Body of pancreas (tissue), 4 donors: ENCODE results near the gene CLSTN1. TPM values are rescaled to one million over a fixed set of nuclear protein-coding genes. Genes with fewer than 3 reads are reported as not detected.

Experiments
- ATAC-seq: fragments of 150-250 bp; one replicate; pipeline ENCODE4 v1.9.1; 2016
- DNase-seq, 4 donors: peaks; one replicate each; pipeline ENCODE4 v3.0.0-alpha.2; 2019
- H3K27ac ChIP-seq, 4 donors: fragments of 200-600 bp; sonication (generic); 1 replicate in 3 of 4; 2 replicates in 1 of 4; pipeline versions ENCODE4 v1.5.1 to v1.6.1; 2016 to 2019; ENCODE audit warnings: mild to moderate bottlenecking in 1 of 4, mixed read lengths in 1 of 4, moderate library complexity in 1 of 4
- H3K27me3 ChIP-seq, 2 donors: fragments of 200-600 bp; sonication (generic); one replicate each; pipeline ENCODE4 v1.6.0; 2016; ENCODE audit warnings: mild to moderate bottlenecking in 1 of 2
- H3K36me3 ChIP-seq, 2 donors: fragments of 200-600 bp; sonication (generic); replicated peaks in 1 of 2; 2 replicates each; pipeline ENCODE4 v1.5.1; 2016; ENCODE audit warnings: low read depth in 2 of 2; ENCODE audit not compliant: insufficient read depth in 1 of 2
- H3K4me1 ChIP-seq: fragments of 200-600 bp; sonication (generic); one replicate; pipeline ENCODE4 v1.6.0; 2016
- H3K4me3 ChIP-seq, 2 donors: fragments of 200-600 bp; sonication (generic); 1 replicate in 1 of 2; 2 replicates in 1 of 2; pipeline ENCODE4 v1.5.1; 2016 to 2019
- H3K9me3 ChIP-seq, 3 donors: fragments of 200-600 bp; sonication (generic); 1 replicate in 2 of 3; 2 replicates in 1 of 3; pipeline ENCODE4 v1.5.1; 2016
- POLR2A ChIP-seq, 3 donors: fragments of 450-650 bp; IDR thresholded peaks; one replicate each; pipeline ENCODE4 v1.6.1; 2016; ENCODE audit warnings: antibody characterized with exemption in 3 of 3, mild to moderate bottlenecking in 2 of 3
- WGBS, 2 donors: methylation state at CpG; one replicate each; pipeline ENCODE4 v1.1.5; 2017; 5-methylcytosine and 5-hydroxymethylcytosine counted together
- intact Hi-C: fragments of 100-400 bp; cut with DNase I; formaldehyde crosslinking; loops from one replicate; pipeline ENCODE4 v1.15.1; 2023
- total RNA-seq, 2 donors: library from RNA; depleted of rRNA; stranded (reverse); fragments of >200 nt; gene quantifications; one replicate each; pipeline ENCODE4 v1.1.0, GENCODE V29; 2016
- TF ChIP-seq, protein P1 (sequence below), 7 experiments: fragments of 450-650 bp in 4 of 7; fragments of 200-600 bp in 3 of 7; sonication (generic) in 3 of 7; IDR thresholded peaks; one replicate each; pipeline ENCODE4 v1.5.1; 2016 to 2019; ENCODE audit warnings: antibody characterized with exemption in 7 of 7

The CLSTN1 gene
- total RNA-seq, 2 donors from 2014 or later, result 60.2 to 64.6 TPM

DNA sequence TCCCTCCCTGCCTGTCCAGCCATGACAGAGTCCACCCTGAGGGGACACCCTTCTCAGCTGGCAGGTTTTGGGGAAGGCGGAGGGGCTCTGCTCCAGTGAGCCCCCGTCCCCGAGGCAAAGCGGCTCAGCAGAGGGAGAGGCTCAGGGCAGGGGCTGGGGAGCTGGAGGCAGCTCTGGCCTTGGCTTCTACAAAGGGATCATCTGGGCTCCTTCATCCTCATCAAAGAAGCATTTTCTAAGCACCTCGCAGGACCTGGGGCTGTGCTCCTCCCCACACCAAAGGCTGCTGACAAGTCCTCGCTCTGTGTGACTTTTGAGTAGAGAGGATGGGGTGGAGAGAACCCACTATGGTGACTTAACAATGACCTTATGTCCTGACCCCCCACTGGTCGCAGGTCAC, 21.0 kb upstream of the CLSTN1 start:
- DNase-seq, result no peak

DNA sequence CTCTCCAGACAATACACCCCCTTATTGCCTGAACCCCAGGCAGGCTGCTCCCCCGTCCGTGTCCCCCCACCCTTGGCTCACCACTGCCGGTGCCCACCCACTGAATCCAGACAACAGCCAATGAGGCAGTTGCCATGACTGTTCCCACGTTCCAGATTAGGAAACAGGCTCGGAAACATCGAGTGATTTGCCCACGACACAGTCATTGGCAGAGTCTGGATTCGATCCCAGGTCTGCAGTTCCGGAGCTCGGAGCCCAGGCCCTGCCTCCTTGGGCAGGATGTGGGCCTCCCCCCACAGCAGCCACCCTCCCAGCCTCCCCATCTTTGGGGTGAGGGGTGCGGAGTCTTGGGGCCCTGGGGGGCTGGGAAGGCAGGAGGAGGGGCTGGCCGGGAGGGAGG, 20.3 kb upstream of the CLSTN1 start:
- TF ChIP-seq, protein P1, sequence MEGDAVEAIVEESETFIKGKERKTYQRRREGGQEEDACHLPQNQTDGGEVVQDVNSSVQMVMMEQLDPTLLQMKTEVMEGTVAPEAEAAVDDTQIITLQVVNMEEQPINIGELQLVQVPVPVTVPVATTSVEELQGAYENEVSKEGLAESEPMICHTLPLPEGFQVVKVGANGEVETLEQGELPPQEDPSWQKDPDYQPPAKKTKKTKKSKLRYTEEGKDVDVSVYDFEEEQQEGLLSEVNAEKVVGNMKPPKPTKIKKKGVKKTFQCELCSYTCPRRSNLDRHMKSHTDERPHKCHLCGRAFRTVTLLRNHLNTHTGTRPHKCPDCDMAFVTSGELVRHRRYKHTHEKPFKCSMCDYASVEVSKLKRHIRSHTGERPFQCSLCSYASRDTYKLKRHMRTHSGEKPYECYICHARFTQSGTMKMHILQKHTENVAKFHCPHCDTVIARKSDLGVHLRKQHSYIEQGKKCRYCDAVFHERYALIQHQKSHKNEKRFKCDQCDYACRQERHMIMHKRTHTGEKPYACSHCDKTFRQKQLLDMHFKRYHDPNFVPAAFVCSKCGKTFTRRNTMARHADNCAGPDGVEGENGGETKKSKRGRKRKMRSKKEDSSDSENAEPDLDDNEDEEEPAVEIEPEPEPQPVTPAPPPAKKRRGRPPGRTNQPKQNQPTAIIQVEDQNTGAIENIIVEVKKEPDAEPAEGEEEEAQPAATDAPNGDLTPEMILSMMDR (IDR thresholded peaks at IDR 0.05), result no peak
- no peak for TF ChIP-seq POLR2A (IDR thresholded peaks at IDR 0.05)
- DNase-seq (no peak), ATAC-seq (no peak)
- WGBS, 2 donors, result 80 to 87% methylated on average over 10 to 12 of the region's 12 CpGs
- Histone ChIP-seq H3K4me3 (no peak overlapping the region), H3K36me3 (no peaks in the 10 kb centered on the region), H3K27ac (no peak overlapping the region), H3K9me3 (no peaks in the 10 kb centered on the region), H3K27me3 (no peaks in the 10 kb centered on the region), H3K4me1 (peaks cover 15% of the 10 kb centered on the region)
- intact Hi-C loops, result no loop called here

More for the DNA sequence above, 21.0 kb upstream of the CLSTN1 start:
- no peaks in the 10 kb centered on the region for H3K9me3 ChIP-seq
- TF ChIP-seq, protein P1 (IDR thresholded peaks at IDR 0.05), result no peak
- TF ChIP-seq POLR2A (IDR thresholded peaks at IDR 0.05), result no peak
- ATAC-seq, result no peak
- intact Hi-C loops, result no loop called here
- H3K36me3 ChIP-seq, result no peaks in the 10 kb centered on the region
- no peak overlapping the region for H3K4me3 ChIP-seq
- peaks cover 15% of the 10 kb centered on the region for H3K4me1 ChIP-seq
- H3K27ac ChIP-seq, result no peak overlapping the region
- 81 to 100% methylated on average over 2 to 7 of the region's 7 CpGs for WGBS, 2 donors
- H3K27me3 ChIP-seq, result no peaks in the 10 kb centered on the region

DNA sequence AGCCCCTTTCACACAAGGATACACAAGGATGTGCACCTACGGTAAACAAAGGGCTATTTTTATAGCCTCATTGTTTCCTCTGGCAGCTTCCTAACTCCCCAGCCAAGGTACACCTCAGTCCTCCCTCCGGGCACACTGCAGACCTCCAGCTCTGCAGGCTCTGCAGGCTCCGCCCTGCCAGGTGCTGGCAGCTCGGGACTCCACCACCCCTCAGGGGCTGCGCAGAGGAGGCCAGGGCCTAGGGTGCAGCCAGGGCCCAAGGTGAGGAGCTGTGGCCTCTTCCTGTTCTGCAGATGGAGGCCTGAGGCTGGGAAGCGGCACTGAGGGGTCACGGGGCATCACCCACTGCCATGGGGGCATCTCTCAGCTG, 19.8 kb upstream of the CLSTN1 start:
- no peaks in the 10 kb centered on the region for H3K36me3 ChIP-seq
- no peaks in the 10 kb centered on the region for H3K9me3 ChIP-seq
- H3K4me3 ChIP-seq, result no peak overlapping the region
- 60 to 62% methylated on average over 1 to 7 of the region's 7 CpGs for WGBS, 2 donors
- H3K27me3 ChIP-seq, result no peaks in the 10 kb centered on the region
- intact Hi-C loops, result no loop called here
- DNase-seq (no peak), ATAC-seq (peak; percentile 19)
- no peak for TF ChIP-seq POLR2A (IDR thresholded peaks at IDR 0.05)
- TF ChIP-seq, protein P1 (IDR thresholded peaks at IDR 0.05), result no peak
- peaks cover 15% of the 10 kb centered on the region for H3K4me1 ChIP-seq
- H3K27ac ChIP-seq, result no peak overlapping the region

DNA sequence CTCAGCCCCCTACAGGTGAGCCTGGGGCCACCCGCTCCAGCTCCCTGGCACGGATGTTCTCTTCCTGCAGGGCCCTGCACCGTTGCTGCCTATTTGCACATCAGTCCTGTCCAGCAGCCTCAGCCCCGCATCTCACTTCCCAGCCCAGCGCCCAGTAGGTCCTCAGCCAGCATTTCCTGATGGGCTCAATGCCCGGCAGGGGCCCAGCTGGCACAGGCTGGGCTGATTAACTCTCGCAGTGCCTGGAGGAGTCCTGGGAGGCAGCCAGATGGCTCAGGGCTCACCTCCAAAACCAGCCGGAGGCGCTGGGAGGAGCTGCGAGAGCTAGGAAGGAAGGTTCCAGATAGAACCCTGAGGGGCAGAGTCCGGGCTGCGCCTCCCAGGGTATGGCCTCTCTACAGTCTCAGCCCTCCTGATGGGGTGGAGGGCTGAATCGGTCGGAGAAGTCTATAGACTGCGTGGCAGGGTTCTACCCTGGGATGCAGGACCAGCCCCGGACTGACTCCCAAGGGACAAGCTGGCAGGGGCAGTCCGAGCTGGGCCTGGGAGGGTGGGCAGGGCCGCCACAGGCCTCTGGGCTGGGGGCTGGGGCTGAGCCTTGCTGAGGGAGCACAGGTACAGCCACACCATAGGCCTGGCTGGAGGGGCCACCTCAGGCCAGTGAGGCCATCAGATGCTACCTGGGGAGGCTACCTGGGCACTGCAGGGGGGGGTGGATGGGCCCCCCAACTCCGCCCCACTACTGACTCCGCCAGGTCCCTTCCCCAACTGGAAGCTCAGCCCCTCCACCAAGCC, 19.2 kb upstream of the CLSTN1 start:
- Histone ChIP-seq H3K4me3 (no peak overlapping the region), H3K9me3 (no peaks in the 10 kb centered on the region), H3K36me3 (no peaks in the 10 kb centered on the region), H3K27me3 (no peaks in the 10 kb centered on the region), H3K4me1 (peaks cover 15% of the 10 kb centered on the region), H3K27ac (no peak overlapping the region)
- DNase-seq (peak; percentile 41 to 70 (median 52)), ATAC-seq (peak; percentile 41)
- WGBS, 2 donors, result 20 to 41% methylated on average over 1 to 19 of the region's 20 CpGs
- intact Hi-C loops, result no loop called here
- TF ChIP-seq, protein P1 (IDR thresholded peaks at IDR 0.05), result peak in 1 of 7 experiments; percentile 5
- TF ChIP-seq POLR2A (IDR thresholded peaks at IDR 0.05), result no peak
